A549 (cell line): ENCODE data around the gene DAPL1. TPM values are rescaled to one million over a fixed set of nuclear protein-coding genes. Genes with fewer than 3 reads are reported as not detected.

Experiments
- ATAC-seq, 2 experiments: fragments of 200-7000 bp in 1 of 2; fragments of >200 bp in 1 of 2; cut with Nextera tagmentation in 1 of 2; cut with Tn5 transposase in 1 of 2; 3 replicates each; pipeline versions ENCODE4 v1.8.0 to v1.9.1; 2018 to 2020; ENCODE audit warnings: mild to moderate bottlenecking in 1 of 2, moderate library complexity in 1 of 2
- CTCF ChIA-PET: fragments of 300-600 bp; sonication (Branson Sonifier 250); formaldehyde crosslinking; extraction: SDS; loops from one replicate; lab custom pipeline; 2021; ENCODE audit warnings: antibody characterized with exemption, inconsistent platforms; lab: Yijun Ruan, JAX
- POLR2A ChIA-PET: fragments of 350-600 bp; formaldehyde crosslinking; extraction: SDS; loops from one replicate; lab custom pipeline; 2021; ENCODE audit warnings: antibody characterized with exemption, inconsistent platforms; lab: Yijun Ruan, JAX
- DNase-seq, 2 experiments: peaks; one replicate each; pipeline versions ENCODE4 v3.0.0 to v3.0.0-alpha.2; 2011 to 2016; ENCODE audit warnings: low read depth in 1 of 2, low spot score in 1 of 2
- FAIRE-seq: peaks from 2 replicates; lab custom pipeline; 2011; peaks lifted over from hg19 to GRCh38; lab: Jason Lieb, UNC
- H3K27ac ChIP-seq, 2 experiments: fragments of >200 bp; sonication (Bioruptor Twin); formaldehyde crosslinking; 3 replicates each; pipeline ENCODE4 v1.5.1; 2016 to 2017
- H3K4me1 ChIP-seq: fragments of >200 bp; sonication (Bioruptor Twin); formaldehyde crosslinking; 3 replicates; pipeline ENCODE4 v1.6.1; 2016
- H3K4me2 ChIP-seq: fragments of >200 bp; sonication (Bioruptor Twin); formaldehyde crosslinking; 3 replicates; pipeline ENCODE4 v1.6.1; 2016
- H3K4me3 ChIP-seq: fragments of >200 bp; sonication (Bioruptor Twin); formaldehyde crosslinking; 3 replicates; pipeline ENCODE4 v1.5.1; 2016
- H3K9me3 ChIP-seq: fragments of >200 bp; sonication (Bioruptor Twin); formaldehyde crosslinking; 3 replicates; pipeline ENCODE4 v1.6.1; 2016
- BCL3 ChIP-seq: fragments of >200 bp; sonication (Bioruptor Twin); formaldehyde crosslinking; IDR thresholded peaks from 3 replicates; pipeline ENCODE4 v1.6.1; 2016
- BHLHE40 ChIP-seq: IDR thresholded peaks from 2 replicates; pipeline ENCODE4 v1.6.1; 2012; ENCODE audit warnings: low read depth, low read length, inconsistent platforms
- CBX2 ChIP-seq: fragments of 200-600 bp; sonication (generic); IDR thresholded peaks from 2 replicates; pipeline ENCODE4 v1.6.1; 2016; ENCODE audit warnings: low read depth, mild to moderate bottlenecking, borderline replicate concordance
- CBX8 ChIP-seq: fragments of 200-600 bp; sonication (generic); IDR thresholded peaks from 2 replicates; pipeline ENCODE4 v1.6.1; 2016
- CEBPB ChIP-seq, 2 experiments: fragments of >200 bp in 1 of 2; sonication (Bioruptor Twin) in 1 of 2; formaldehyde crosslinking in 1 of 2; IDR thresholded peaks; 2 replicates each; pipeline ENCODE4 v1.6.1; 2012 to 2016
- CHD2 ChIP-seq: fragments of 150-350 bp; IDR thresholded peaks from 2 replicates; pipeline ENCODE4 v1.6.1; 2014; ENCODE audit warnings: low read length; ENCODE audit not compliant: partially characterized antibody
- CHD4 ChIP-seq: fragments of 200-600 bp; sonication (generic); IDR thresholded peaks from 2 replicates; pipeline ENCODE4 v1.6.1; 2016; ENCODE audit warnings: antibody characterized with exemption, mild to moderate bottlenecking, borderline replicate concordance
- CTCF ChIP-seq: fragments of >200 bp; sonication (Bioruptor Twin); formaldehyde crosslinking; IDR thresholded peaks from 3 replicates; pipeline ENCODE4 v1.5.1; 2016
- GATA3 ChIP-seq: IDR thresholded peaks from 2 replicates; pipeline ENCODE4 v1.6.1; 2012; ENCODE audit warnings: borderline replicate concordance
- HDAC2 ChIP-seq: fragments of 200-600 bp; sonication (generic); IDR thresholded peaks from 2 replicates; pipeline ENCODE4 v1.6.1; 2016
- HOXA7 ChIP-seq: fragments of 250-450 bp; sonication (Bioruptor Pico); IDR thresholded peaks from 2 replicates; pipeline ENCODE4 v1.5.0; 2020; ENCODE audit warnings: mild to moderate bottlenecking, moderate library complexity
- HOXB13 ChIP-seq: fragments of 250-450 bp; sonication (Bioruptor Pico); IDR thresholded peaks from 2 replicates; pipeline ENCODE4 v1.5.0; 2020; ENCODE audit warnings: low read depth, mild to moderate bottlenecking, moderate library complexity
- HOXB5 ChIP-seq: fragments of 250-450 bp; sonication (Bioruptor Pico); IDR thresholded peaks from 2 replicates; pipeline ENCODE4 v1.5.0; 2020; ENCODE audit warnings: mild to moderate bottlenecking, moderate library complexity
- JUN ChIP-seq, 2 experiments: fragments of >200 bp; sonication (Bioruptor Twin); formaldehyde crosslinking; IDR thresholded peaks; 2 replicates in 1 of 2; 3 replicates in 1 of 2; pipeline ENCODE4 v1.6.1; 2016 to 2017
- JUNB ChIP-seq: fragments of >200 bp; sonication (Bioruptor Twin); formaldehyde crosslinking; IDR thresholded peaks from 2 replicates; pipeline ENCODE4 v1.6.1; 2016
- MYC ChIP-seq: IDR thresholded peaks from 2 replicates; pipeline ENCODE4 v1.6.1; 2012; ENCODE audit warnings: mild to moderate bottlenecking, inconsistent platforms, low read length, improper control_type of control experiment, borderline replicate concordance
- NFE2L2 ChIP-seq: fragments of 150-350 bp; conservative IDR thresholded peaks from 2 replicates; pipeline ENCODE4 v1.6.1; 2014; ENCODE audit warnings: low read length
- NPAS2 ChIP-seq: fragments of 250-450 bp; sonication (Bioruptor Pico); IDR thresholded peaks from 2 replicates; pipeline ENCODE4 v1.8.0; 2022; ENCODE audit warnings: mild to moderate bottlenecking, moderate library complexity, borderline replicate concordance
- POLR2A ChIP-seq: IDR thresholded peaks from 2 replicates; pipeline ENCODE4 v1.6.1; 2012; ENCODE audit warnings: mild to moderate bottlenecking, low read length
- RAD21 ChIP-seq, 2 experiments: fragments of >200 bp in 1 of 2; sonication (Bioruptor Twin) in 1 of 2; formaldehyde crosslinking in 1 of 2; IDR thresholded peaks in 1 of 2; conservative IDR thresholded peaks in 1 of 2; 2 replicates in 1 of 2; 3 replicates in 1 of 2; pipeline ENCODE4 v1.6.1; 2012 to 2018; ENCODE audit warnings: inconsistent platforms in 1 of 2
- RARB ChIP-seq: fragments of 250-450 bp; sonication (Bioruptor Pico); IDR thresholded peaks from 2 replicates; pipeline ENCODE4 v1.8.0; 2021; ENCODE audit warnings: mild to moderate bottlenecking, moderate library complexity
- RCOR1 ChIP-seq: fragments of 150-350 bp; IDR thresholded peaks from 2 replicates; pipeline ENCODE4 v1.6.1; 2014; ENCODE audit warnings: antibody characterized with exemption, low read length, low read depth
- REST ChIP-seq: fragments of 200-600 bp; sonication (generic); IDR thresholded peaks from 2 replicates; pipeline ENCODE4 v1.6.1; 2016; ENCODE audit warnings: antibody characterized with exemption, mild to moderate bottlenecking, moderate library complexity
- TFCP2L1 ChIP-seq: fragments of 250-450 bp; sonication (Bioruptor Pico); IDR thresholded peaks from 2 replicates; pipeline ENCODE4 v1.5.0; 2021; ENCODE audit warnings: mild to moderate bottlenecking
- ZC3H11A ChIP-seq: fragments of 450-650 bp; IDR thresholded peaks from 2 replicates; pipeline ENCODE4 v1.6.1; 2014; ENCODE audit warnings: antibody characterized with exemption, mild to moderate bottlenecking
- ZFP36 ChIP-seq: fragments of 450-650 bp; IDR thresholded peaks from 2 replicates; pipeline ENCODE4 v1.6.1; 2014; ENCODE audit warnings: borderline replicate concordance; ENCODE audit not compliant: partially characterized antibody
- WGBS: methylation state at CpG from one replicate; pipeline ENCODE4 v1.1.6; 2017; ENCODE audit errors: missing lambda C conversion rate; 5-methylcytosine and 5-hydroxymethylcytosine counted together
- polyA plus RNA-seq, 4 experiments: library from polyadenylated mRNA; depleted of rRNA in 3 of 4; stranded (reverse); fragments of >200 nt; fragmentation: RNase III in 1 of 4; extraction: RNeasy Plus Mini Kit Qiagen cat#74134 plus additional on column Dnase treatment in 1 of 4; gene quantifications; 2 replicates in 3 of 4; 3 replicates in 1 of 4; pipeline ENCODE4 v1.2.3, GENCODE V29; 2011 to 2017

The DAPL1 gene
- polyA plus RNA-seq, 2 of the 4 experiments (the other 2 are of a cell fraction), result not detected

GRCh38 chr2:158775273-158776027 lies 19.7 kb upstream of the DAPL1 start:
- POLR2A ChIA-PET, result no interaction called here
- WGBS, result 73% methylated on average over 3 of the region's 3 CpGs
- 0 out of 3 replicates have a peak, but pooled peaks cover 5% of the 10 kb centered on the region for H3K4me1 ChIP-seq
- no peak for FAIRE-seq
- TF ChIP-seq GATA3 (no peak), CEBPB (IDR thresholded peaks at IDR 0.05) (no peak), BCL3 (no peak), JUN (IDR thresholded peaks at IDR 0.05) (no peak), RAD21 (conservative IDR thresholded peaks at IDR 0.05 in 1 of 2, IDR thresholded peaks at IDR 0.05 in 1 of 2) (no peak)
- TF ChIP-seq, all 56 proteins: peak for 0
- Histone ChIP-seq H3K27ac (no peak overlapping the region), H3K9me3 (no peaks in the 10 kb centered on the region), H3K4me2 (no peak overlapping the region), H3K4me3 (no peak overlapping the region)
- ATAC-seq (no peak), DNase-seq (no peak)
- CTCF ChIA-PET, result interaction anchor here (1.4 to 1.7 kb wide), 2 partner anchors 21 to 30 kb away, joined by 4 to 5 read pairs; no protein-coding TSS in a partner anchor

GRCh38 chr2:158776231-158776630 lies 18.9 kb upstream of the DAPL1 start:
- H3K27ac ChIP-seq, result no peak overlapping the region
- WGBS, result 55% methylated on average over 2 of the region's 2 CpGs
- ChIA-PET POLR2A (interaction anchor here (0.8 kb wide), 1 partner anchor 839 kb away, joined by 4 read pairs; no protein-coding TSS in a partner anchor), CTCF (interaction anchor here (0.8 to 1.4 kb wide), 3 partner anchors 23 to 742 kb away, joined by 3 to 4 read pairs (median 4); no protein-coding TSS in a partner anchor)
- TF ChIP-seq REST (no peak), HOXB13 (CRISPR knock-in tag) (no peak), JUNB (no peak), CBX8 (no peak), NFE2L2 (no peak), CBX2 (no peak), HDAC2 (no peak), JUN (IDR thresholded peaks at IDR 0.05) (no peak), RCOR1 (no peak), HOXA7 (CRISPR knock-in tag) (no peak), ZFP36 (no peak), CHD2 (no peak), MYC (no peak)
- no peak for ATAC-seq
- H3K4me1 ChIP-seq, result 0 out of 3 replicates have a peak, but pooled peaks cover 5% of the 10 kb centered on the region
- no peak overlapping the region for H3K4me2 ChIP-seq
- H3K9me3 ChIP-seq, result no peaks in the 10 kb centered on the region
- FAIRE-seq, result no peak
- DNase-seq, result no peak
- no peak overlapping the region for H3K4me3 ChIP-seq

- CTCF ChIA-PET, result interaction anchor here (1.4 kb wide), 2 partner anchors 24 to 31 kb away, joined by 4 read pairs; no protein-coding TSS in a partner anchor
- no peak for FAIRE-seq
- no peak for TF ChIP-seq POLR2A
- TF ChIP-seq TFCP2L1 (CRISPR knock-in tag), result no peak
- TF ChIP-seq NPAS2 (CRISPR knock-in tag), result no peak
- no peak for TF ChIP-seq RARB (CRISPR knock-in tag)
- TF ChIP-seq CBX2, result no peak
- no peak for TF ChIP-seq BHLHE40
- TF ChIP-seq GATA3, result no peak
- no peak for TF ChIP-seq HOXB5
- no peak for TF ChIP-seq CTCF
- no peak for TF ChIP-seq CHD4
- TF ChIP-seq ZC3H11A, result no peak
- TF ChIP-seq CEBPB (IDR thresholded peaks at IDR 0.05), result no peak
- no peak for TF ChIP-seq RAD21 (conservative IDR thresholded peaks at IDR 0.05 in 1 of 2, IDR thresholded peaks at IDR 0.05 in 1 of 2)
- TF ChIP-seq, all 56 proteins: peak for 0
- no peaks in the 10 kb centered on the region for H3K9me3 ChIP-seq
- H3K4me3 ChIP-seq, result no peak overlapping the region
- no peak overlapping the region for H3K27ac ChIP-seq
- DNase-seq (no peak), ATAC-seq (no peak)
- H3K4me1 ChIP-seq, result 0 out of 3 replicates have a peak, but pooled peaks cover 5% of the 10 kb centered on the region
- 48% methylated on average over 3 of the region's 3 CpGs for WGBS
- POLR2A ChIA-PET, result no interaction called here
- H3K4me2 ChIP-seq, result no peak overlapping the region
These were observed 18.0 kb upstream of the DAPL1 start for GRCh38 chr2:158777077-158777476.
